ENCODE measurements around the gene VAT1. TPM values are rescaled to one million over a fixed set of nuclear protein-coding genes. Genes with fewer than 3 reads are reported as not detected.

The VAT1 gene
- total and polyA plus RNA-seq, 9 donors = 121 to 421 (median 327) TPM

DNA sequence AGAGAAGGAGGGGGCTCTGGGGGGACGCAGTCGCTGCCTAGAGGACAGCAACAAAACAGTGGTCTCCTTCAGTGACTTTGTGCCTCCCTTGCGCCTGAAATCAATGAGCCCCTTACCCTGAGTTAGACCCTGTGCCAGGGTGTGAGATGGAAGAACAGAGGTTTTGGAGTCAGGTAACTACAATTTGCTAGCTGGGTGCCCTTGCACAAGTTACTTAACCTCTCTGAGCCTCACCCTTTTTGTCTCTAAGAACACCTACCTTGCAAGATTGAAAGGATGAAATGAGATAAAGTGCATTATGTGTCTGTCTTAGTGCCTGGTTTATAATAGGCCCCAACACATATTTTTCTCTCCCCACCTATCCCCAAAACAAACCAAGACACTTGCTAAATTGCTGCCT is 12.7 kb upstream of the VAT1 start:
- Histone ChIP-seq H3K36me3 (no peaks in the 10 kb centered on the region), H3K9me3 (no peaks in the 10 kb centered on the region), H3K27ac (no peak overlapping the region), H3K4me3 (no peak overlapping the region), H3K27me3 (no peaks in the 10 kb centered on the region), H3K4me1 (ENCODE audit: insufficient read depth) (no peaks in the 10 kb centered on the region)
- 85 to 89% (median 88%) methylated on average over 3 of the region's 3 CpGs for WGBS, 3 donors
- no peak for DNase-seq
- TF ChIP-seq POLR2A (IDR thresholded peaks at IDR 0.05) (no peak), EP300 (IDR thresholded peaks at IDR 0.05) (no peak)
- TF ChIP-seq, protein P1, sequence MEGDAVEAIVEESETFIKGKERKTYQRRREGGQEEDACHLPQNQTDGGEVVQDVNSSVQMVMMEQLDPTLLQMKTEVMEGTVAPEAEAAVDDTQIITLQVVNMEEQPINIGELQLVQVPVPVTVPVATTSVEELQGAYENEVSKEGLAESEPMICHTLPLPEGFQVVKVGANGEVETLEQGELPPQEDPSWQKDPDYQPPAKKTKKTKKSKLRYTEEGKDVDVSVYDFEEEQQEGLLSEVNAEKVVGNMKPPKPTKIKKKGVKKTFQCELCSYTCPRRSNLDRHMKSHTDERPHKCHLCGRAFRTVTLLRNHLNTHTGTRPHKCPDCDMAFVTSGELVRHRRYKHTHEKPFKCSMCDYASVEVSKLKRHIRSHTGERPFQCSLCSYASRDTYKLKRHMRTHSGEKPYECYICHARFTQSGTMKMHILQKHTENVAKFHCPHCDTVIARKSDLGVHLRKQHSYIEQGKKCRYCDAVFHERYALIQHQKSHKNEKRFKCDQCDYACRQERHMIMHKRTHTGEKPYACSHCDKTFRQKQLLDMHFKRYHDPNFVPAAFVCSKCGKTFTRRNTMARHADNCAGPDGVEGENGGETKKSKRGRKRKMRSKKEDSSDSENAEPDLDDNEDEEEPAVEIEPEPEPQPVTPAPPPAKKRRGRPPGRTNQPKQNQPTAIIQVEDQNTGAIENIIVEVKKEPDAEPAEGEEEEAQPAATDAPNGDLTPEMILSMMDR (IDR thresholded peaks at IDR 0.05) = no peak
- intact Hi-C loops (cut with DNase I) = no loop called here

DNA sequence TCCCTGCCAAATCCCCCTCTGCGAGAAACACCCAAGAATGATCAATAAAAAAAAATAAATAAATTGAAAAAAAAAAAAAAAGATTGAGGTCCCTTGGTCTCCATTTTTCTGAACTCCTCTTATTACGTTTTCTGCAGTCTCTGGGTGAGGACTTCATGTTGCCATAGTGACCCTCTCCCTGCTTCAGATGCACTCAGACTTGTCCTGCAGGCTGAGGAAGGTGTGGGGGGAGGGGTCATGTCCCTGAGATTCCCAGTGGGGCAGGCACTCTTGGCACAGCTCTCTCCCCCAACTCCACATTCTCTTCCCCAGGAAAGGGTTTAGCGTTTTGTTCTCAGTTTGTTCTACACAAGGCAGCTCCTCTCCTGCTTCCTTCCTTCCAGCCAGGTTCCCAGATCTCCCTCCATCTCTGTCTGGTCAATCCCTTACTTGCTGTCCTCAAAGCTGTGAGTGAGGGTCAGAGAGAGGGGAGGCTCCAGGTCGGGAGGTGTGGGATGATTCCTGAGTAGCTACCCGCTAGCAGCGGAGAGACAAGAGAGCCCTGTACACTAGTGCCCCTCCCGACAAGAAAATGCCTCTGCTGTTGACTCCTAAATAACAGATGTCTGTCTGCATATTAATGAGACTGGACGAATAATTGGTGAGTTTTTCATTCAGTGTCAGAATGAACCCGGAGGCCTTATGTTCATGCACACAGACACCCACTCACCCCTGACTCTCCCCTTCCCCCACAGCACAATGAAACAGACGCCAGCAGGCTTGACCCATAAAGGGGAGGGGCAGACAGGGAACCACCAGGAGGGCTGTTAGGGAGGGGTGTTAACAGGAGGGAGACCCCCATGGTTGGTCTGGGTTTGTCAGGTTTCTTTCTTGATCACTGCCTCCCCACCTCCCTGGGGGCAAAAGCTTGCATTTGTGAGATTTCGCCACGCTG is 12.0 kb upstream of the VAT1 start:
- no peaks in the 10 kb centered on the region for H3K27me3 ChIP-seq
- intact Hi-C loops (cut with DNase I) = no loop called here
- H3K4me3 ChIP-seq = no peak overlapping the region
- no peaks in the 10 kb centered on the region for H3K4me1 ChIP-seq (ENCODE audit: insufficient read depth)
- TF ChIP-seq EP300 (IDR thresholded peaks at IDR 0.05) (no peak), POLR2A (IDR thresholded peaks at IDR 0.05) (no peak)
- TF ChIP-seq, protein P1 (IDR thresholded peaks at IDR 0.05) = no peak
- no peak overlapping the region for H3K27ac ChIP-seq
- H3K36me3 ChIP-seq = no peaks in the 10 kb centered on the region
- no peaks in the 10 kb centered on the region for H3K9me3 ChIP-seq
- no peak for DNase-seq
- 38 to 49% (median 42%) methylated on average over 12 of the region's 12 CpGs for WGBS, 3 donors

DNA sequence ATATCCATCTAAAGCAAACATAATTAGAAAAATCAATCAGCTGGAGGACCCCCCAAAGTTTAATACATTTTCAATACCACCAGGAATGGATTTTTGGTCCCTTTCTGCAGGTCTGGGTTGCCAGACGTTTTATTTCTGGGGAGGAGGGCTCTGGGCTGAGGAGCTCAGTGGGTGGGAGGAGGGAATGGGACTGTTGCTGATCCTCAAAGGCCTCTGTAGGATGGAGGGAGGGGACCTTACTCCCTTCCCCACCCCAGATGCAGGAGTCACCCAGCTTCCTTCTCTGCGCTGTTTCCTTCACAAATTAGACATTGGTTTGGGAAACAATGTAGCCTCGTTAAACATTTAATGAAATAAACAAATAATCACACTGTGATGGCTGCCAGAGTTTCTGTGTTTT is 9.5 kb upstream of the VAT1 start:
- H3K27ac ChIP-seq = no peak overlapping the region
- no peaks in the 10 kb centered on the region for H3K36me3 ChIP-seq
- H3K9me3 ChIP-seq = no peaks in the 10 kb centered on the region
- TF ChIP-seq EP300 (IDR thresholded peaks at IDR 0.05) = no peak
- TF ChIP-seq, protein P1 (IDR thresholded peaks at IDR 0.05) = no peak
- TF ChIP-seq POLR2A (IDR thresholded peaks at IDR 0.05) = no peak
- WGBS, 3 donors = 70 to 87% (median 79%) methylated on average over 3 of the region's 3 CpGs
- no peak overlapping the region for H3K4me3 ChIP-seq
- no peaks in the 10 kb centered on the region for H3K4me1 ChIP-seq (ENCODE audit: insufficient read depth)
- intact Hi-C loops (cut with DNase I) = no loop called here
- DNase-seq = no peak
- no peaks in the 10 kb centered on the region for H3K27me3 ChIP-seq

DNA sequence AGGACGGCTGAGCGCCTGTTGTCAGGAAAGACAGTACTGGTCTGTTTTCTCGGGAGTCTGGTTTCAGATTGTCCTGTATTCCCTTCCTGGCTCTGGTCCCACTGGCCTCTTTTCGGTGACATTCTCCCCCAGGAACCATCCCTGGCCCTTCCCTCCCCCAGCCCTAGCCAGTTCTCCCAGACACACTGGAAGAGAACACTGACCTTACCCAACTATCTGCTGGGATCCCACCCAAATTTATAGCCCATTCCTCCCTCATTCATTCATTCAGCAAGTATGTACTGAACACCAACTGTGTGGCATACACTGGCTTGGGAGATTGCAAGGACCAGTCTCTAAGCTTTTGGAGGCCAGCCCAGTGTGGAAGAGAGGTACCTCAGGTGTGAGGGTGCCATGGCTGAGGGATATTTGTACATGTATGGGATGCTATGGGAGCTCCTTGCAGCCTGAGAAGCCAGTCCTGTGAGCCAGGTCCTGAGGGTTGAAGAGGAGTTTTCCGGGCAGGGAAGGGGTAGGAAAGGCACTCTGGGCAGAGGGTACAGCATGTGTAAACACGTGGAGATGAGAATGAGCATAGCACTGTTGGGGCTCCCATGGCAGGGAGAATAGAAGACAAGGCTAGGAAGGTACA is 8.1 kb upstream of the VAT1 start:
- no peak for TF ChIP-seq POLR2A (IDR thresholded peaks at IDR 0.05)
- no peak for TF ChIP-seq EP300 (IDR thresholded peaks at IDR 0.05)
- TF ChIP-seq, protein P1 (IDR thresholded peaks at IDR 0.05) = no peak
- Histone ChIP-seq H3K36me3 (no peaks in the 10 kb centered on the region), H3K9me3 (no peaks in the 10 kb centered on the region), H3K27me3 (no peaks in the 10 kb centered on the region), H3K4me1 (ENCODE audit: insufficient read depth) (no peaks in the 10 kb centered on the region), H3K27ac (no peak overlapping the region), H3K4me3 (no peak overlapping the region)
- no peak for DNase-seq
- intact Hi-C loops (cut with DNase I) = no loop called here
- WGBS, 3 donors = 65 to 85% (median 71%) methylated on average over 6 of the region's 6 CpGs

All from ovary (tissue), 9 donors.